Erythroblast (primary cell): Measurements from ENCODE around the gene GRWD1.

ENCODE experiments used
- GATA1 ChIP-seq: IDR thresholded peaks from 2 replicates; pipeline ENCODE4 v1.6.1; 2011; ENCODE audit warnings: low read depth, mild to moderate bottlenecking, control low read depth, low read length, moderate library complexity
- POLR2A ChIP-seq: IDR thresholded peaks from 2 replicates; pipeline ENCODE4 v1.6.1; 2011; ENCODE audit warnings: mild to moderate bottlenecking, low read length

DNA sequence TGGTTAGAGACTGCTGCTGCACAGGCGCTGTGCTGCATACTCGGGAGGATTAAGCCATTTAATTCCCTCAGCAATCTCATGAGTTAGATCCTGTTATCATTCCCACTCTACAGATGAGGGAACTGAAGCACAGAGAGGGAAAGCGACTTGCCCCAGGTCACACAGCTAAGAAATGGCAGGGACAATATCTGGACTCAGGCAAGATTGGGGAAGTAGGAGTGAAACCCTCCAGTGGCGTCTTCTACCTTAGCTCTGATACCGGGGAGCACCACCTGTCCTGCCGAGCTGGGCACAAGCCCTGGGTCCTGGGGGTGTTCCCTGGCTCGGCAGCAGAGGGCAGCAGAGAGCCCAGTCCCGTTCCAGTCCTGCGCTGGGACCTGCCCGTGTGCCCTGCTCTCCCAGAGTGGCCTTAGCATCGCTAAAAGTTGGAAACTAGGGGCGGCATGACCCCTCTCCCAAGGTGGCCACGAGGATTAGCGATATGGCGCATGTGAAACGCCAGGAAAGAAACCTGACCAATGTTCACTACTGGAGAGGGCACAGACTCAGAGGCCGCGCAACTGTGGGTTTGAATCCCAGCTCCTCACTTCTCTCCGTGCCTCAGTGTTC, 43.9 kb downstream of the GRWD1 start:
- TF ChIP-seq POLR2A (no peak), GATA1 (no peak)
